PC-9 (cell line): Measurements from ENCODE around the gene TANC1.

Source experiments
- EZH2 ChIP-seq: fragments of 200-600 bp; sonication (generic); IDR thresholded peaks from 2 replicates; pipeline ENCODE4 v1.8.0; 2017; ENCODE audit warnings: antibody characterized with exemption, low read depth
- TF ChIP-seq, protein P1 (sequence below): fragments of 200-600 bp; sonication (generic); conservative IDR thresholded peaks from 2 replicates; pipeline ENCODE4 v1.6.1; 2017; ENCODE audit warnings: mixed run types, antibody characterized with exemption, mild to moderate bottlenecking, moderate library complexity

- TF ChIP-seq, protein P1, sequence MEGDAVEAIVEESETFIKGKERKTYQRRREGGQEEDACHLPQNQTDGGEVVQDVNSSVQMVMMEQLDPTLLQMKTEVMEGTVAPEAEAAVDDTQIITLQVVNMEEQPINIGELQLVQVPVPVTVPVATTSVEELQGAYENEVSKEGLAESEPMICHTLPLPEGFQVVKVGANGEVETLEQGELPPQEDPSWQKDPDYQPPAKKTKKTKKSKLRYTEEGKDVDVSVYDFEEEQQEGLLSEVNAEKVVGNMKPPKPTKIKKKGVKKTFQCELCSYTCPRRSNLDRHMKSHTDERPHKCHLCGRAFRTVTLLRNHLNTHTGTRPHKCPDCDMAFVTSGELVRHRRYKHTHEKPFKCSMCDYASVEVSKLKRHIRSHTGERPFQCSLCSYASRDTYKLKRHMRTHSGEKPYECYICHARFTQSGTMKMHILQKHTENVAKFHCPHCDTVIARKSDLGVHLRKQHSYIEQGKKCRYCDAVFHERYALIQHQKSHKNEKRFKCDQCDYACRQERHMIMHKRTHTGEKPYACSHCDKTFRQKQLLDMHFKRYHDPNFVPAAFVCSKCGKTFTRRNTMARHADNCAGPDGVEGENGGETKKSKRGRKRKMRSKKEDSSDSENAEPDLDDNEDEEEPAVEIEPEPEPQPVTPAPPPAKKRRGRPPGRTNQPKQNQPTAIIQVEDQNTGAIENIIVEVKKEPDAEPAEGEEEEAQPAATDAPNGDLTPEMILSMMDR, result no peak
- TF ChIP-seq EZH2, result no peak
Measured at GRCh38 chr2:158967731-158968395, 577 bp upstream of the TANC1 start.
